ENCODE results near the gene MGAT1.
"Not testable (repeated sequence)": the region's sequence is repeated elsewhere in the genome, so short reads cannot be mapped to it uniquely, and the experiment has no call there.

MGAT1 gene

DNA sequence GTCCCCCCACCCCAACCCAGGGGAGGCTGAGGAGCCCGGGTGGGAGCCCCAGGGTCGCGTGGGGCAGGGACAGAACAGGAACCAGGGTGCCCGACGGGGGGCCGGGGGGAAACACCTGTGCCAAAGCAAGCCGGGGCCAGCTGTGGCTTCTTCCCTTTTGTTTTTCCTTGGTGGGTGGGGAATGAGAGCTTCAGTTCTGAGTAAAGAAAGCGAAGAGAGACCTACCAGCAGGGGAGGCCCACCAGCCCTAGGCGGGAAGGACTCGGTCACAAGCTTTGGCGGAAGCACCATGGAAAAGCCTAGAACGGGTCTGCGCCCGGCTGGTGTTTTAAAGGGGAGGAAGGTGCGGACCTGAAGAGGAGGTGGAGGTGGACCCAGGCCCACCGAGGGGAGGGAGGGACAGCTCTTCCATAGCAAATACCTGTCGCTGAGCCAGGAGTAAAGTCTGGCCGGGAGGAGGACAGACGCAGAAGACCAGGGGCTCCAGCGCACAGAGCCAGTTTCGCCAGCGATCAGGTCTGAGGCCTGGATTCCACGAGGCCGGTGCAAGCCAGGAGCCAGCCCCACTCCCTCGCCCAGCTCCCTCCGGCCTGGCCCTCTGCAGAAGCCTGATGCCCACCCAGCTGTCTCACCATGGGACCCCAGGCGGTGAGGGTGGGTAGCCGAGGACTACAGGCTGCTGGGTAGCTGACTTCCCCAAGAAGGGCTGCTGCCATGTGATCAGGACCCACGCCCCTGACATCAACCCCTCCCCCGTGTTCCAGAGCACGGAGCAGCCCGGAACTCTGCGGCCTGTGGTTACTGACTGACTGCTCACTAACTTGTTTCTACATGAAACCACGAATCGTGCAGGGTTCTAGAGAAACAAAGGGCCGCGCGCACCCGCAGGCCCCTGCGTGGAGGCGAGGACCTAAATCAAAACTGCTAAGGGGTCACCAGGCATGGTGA lies 849 bp upstream of the MGAT1 start:
- DNase-seq: peak; percentile 82

GRCh38 chr5:180801596-180802324 lies 846 bp downstream of the MGAT1 start:
- no peak for DNase-seq

DNA sequence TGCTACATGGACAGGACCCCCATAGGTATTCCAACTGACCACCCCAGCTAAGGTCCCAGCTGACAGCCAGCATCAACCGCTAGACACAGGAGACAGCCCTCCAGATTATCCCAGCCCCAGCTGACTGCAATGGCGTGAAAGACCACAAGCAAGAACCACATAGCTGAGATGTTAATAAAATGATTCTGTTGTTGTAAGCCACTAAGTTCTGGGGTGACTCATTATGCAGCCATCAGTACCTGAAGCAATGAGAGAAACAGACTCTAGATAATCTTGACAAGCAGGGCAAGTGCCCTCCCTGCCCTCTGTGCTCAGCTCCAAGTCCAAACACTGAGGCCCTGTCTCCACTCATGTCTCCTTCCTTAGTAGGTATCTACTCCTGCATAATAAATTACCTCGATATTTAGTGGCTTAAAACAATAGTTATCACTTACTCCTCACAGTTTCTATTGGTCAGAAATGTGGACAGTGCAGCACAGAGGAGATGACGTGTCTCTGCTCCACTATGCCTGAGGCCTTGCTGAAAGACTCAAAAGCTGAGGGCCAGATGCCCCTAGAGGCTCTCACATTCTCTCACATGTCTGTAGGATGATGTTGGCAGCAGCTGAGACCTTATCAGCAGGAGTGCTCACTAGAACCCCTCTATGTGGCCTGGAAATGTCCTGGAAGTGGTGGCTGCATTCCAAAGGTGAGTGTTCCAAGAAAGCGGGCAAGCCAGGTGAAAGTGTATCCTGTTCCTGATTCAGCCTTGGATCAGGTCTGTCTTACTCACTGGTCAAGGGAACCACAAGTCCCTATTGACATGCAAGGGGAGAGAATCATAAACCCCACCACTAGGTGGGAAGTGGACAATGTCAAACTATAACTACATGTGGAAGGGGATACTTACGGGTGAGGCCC lies 2.5 kb downstream of the MGAT1 start:
- no peak for DNase-seq

DNA sequence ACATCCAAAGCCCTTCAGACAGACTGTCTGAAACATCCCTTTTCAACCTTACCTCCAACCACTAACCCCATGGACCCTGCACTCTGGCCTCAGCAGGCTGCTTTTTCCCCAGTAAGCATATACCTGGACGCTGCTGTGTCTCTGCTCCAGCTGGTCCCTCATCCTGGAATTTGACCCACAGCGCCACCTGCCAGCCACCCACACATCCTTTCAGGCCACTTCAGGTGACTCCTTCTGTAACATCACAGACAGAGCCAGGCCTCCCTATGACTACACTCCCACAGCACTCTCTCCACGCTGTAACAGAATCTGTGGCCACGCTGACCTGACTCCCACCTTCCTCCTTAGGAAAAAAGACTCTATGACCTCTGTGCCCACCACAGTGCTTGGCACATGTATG lies 3.4 kb downstream of the MGAT1 start:
- DNase-seq: no peak

DNA sequence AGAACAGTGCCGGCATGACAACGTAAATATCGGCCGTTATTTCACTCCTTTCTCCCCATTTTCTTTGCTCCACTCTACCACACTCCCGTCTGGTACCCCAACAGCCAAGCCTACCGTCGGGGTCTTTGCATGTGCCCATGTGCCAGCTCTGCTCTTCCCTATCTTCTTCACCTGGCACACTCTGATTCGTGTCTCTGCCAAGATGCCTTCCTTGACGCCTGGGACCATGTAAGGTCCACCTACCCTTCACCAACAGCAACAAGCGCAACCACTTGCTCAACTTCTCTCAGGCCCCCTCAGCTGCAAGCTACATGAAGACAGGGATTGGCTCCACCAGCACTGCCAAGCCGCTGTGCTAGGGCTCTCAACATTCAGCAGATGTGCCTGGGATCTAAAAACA lies 4.4 kb downstream of the MGAT1 start:
- no peak for DNase-seq

GRCh38 chr5:180797256-180798192 lies 5.1 kb downstream of the MGAT1 start:
- DNase-seq: no peak

DNA sequence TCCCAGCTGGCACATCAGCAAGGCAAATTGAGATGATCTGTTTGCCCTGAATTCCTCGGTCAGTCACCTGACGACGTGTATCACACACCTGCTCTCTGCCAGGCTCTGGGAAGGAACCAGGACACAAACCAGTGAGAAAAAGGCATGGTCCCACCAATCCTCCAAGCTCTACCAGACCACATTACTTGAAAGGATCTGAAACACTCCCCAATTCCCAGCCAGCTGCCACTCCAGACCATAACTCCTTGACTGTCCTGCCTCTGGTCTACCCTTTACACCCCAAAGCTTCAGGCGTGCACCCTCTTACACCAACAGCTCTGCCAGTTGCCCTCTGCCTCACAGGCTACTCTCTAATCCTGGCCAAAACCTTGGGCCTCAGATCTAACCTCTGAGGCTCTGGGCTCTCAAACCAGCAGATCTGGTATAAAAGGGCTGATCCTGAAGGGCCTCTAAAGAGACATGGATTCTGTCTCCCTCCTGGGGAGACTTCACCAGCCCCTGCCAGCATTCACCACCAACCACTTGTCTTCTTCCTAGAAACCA lies 6.8 kb downstream of the MGAT1 start:
- DNase-seq: no peak

DNA sequence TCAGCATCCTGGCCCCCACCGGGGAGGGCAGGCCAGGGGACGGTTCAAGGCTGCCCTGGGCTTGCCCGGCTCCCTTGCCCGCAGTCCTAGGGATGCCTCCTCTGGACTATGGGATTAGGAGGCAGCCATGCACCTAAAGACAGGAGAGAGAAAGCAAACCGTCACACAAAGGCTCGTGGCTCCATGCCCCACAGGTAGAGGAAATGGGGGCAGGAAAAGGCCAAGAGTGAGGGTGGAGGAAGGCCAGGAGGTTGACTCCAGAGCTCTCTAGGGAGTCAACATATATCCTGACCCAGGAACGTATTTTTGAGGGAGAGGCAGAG lies 9.7 kb downstream of the MGAT1 start:
- no peak for DNase-seq

DNA sequence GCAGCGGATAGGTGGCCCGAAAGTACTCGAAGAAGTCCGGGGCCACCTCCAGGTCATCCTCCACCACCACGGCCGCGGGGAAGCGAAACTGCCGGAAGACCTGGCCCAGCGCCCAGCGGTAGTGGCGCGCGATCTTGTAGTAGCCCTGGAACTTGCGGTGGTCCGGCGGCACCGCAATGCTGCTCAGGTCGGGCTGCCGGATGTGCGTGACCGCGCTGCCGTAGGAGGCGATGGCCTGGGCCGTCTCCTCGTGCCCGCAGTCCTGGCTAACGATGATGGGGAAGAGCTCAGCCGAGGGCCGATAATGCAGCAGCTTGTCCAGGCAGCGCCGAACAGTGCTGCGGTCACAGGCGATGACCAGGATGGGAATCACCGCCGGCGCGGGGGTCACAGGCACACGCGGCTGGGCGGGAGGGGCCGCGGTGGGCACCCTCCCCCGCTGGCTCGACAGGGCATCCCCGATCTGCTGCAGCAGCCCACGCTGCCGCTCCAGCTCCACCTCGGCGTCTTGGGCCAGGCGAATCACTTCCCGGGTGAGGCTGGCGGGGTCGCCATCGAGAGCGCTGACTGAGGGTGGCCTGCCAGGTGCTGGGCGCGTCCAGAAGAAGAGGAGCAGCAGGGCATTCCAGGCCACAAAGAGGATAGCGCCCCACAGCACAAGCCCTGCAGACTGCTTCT lies 10.2 kb downstream of the MGAT1 start:
- DNase-seq: no peak

DNA sequence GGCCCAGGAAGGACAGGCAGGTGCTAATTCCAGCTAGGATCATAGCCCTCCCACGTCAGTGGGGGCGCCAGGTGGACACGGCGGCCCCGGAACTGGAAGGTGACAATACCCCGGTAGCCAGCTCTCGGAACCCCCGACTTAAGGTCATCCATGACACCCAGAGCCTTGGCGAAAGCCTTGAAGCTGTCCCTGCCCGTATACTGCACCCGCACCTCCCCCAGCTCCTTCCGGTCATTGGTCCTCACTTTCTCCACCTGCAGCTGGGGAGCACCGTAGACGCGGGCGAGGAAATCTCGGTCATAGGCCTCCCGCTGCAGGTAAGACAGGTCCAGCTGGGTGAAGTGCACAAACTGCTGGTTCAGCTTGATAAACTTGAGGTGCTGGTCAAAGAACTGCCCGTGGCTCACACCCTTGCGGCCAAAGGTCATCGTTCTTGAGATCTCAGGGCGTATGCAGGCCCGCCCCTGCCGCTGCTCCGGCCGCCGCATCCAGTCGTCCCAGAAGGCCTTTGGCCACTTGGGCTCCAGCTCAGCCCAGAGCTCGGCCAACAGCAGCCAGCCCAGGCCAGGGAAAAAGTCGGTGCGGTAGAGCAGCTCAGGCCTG lies 10.9 kb downstream of the MGAT1 start:
- no peak for DNase-seq

DNA sequence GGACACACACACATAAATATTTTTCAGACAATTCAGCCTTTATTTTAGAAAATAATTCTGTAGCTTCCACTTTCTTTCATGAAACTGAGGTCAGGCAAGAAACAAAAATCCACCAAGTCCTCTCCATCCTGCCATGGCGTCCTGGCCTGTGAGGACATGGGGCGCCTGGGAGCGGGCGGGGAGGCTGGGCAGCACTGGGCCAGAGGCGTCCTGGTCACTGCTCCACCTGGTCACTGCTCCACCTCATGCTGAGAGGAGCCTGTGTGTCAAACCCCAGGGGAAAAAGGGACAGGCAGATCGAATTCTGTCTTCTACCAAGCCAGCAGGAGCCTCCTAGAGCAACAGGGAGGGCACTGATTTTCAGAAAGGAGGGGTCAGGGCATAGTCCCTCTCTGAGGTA lies 12.1 kb downstream of the MGAT1 start:
- DNase-seq: no peak

GRCh38 chr5:180790020-180790419 lies 12.6 kb downstream of the MGAT1 start:
- DNase-seq: no peak

DNA sequence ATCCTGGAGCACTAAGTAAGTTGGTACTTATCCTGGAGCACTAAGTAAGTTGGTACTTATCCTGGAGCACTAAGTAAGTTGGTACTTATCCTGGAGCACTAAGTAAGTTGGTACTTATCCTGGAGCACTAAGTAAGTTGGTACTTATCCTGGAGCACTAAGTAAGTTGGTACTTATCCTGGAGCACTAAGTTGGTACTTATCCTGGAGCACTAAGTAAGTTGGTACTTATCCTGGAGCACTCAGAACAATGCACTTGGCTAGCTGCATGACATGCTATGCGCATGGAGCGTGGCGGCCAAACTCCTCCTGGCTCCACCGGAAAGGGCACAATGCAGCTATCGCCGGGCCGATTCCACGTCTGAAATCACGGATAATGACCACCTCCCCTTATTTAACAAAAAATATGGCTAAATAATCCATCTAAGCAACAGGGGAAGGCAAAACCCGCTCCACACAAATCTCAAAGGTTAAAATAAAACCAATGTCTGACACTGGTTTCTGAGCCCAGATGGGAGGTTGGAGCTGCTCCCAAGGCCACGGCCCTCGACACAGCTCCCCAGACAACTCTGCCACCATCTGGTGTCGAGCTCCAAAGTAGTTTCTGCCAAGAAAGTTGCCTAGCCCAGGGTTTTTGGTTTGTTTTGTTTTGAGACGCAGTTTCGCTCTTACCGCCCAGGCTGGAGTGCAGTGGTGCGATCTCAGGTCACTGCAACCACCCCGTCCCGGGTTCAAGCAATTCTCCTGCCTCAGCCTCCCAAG lies 13.8 kb downstream of the MGAT1 start:
- not testable (repeated sequence) for DNase-seq

GRCh38 chr5:180787711-180788431 lies 14.7 kb downstream of the MGAT1 start:
- no peak for DNase-seq

GRCh38 chr5:180786531-180787398 lies 15.8 kb downstream of the MGAT1 start:
- no peak for DNase-seq

DNA sequence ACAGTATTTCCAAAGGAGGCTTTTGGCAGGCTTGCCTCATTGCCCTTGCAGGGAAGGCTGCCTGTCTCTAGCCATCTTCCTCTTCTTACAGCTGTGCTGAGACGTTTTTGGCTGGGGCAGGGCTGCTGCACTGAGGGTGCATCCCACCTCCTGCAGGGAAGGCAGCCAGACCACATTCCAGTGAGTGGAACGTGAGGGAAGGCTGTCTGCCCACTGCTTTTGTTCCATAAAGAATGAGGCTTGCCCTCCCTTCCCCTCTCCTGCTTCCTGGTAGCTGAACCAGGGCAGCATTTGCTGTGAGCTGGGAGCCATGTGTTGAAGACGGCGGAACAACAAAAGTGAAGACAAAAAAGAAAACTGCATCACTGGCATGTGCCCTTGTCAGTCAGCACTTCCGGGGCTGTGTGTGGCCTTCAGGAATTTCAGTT lies 16.8 kb downstream of the MGAT1 start:
- no peak for DNase-seq

DNA sequence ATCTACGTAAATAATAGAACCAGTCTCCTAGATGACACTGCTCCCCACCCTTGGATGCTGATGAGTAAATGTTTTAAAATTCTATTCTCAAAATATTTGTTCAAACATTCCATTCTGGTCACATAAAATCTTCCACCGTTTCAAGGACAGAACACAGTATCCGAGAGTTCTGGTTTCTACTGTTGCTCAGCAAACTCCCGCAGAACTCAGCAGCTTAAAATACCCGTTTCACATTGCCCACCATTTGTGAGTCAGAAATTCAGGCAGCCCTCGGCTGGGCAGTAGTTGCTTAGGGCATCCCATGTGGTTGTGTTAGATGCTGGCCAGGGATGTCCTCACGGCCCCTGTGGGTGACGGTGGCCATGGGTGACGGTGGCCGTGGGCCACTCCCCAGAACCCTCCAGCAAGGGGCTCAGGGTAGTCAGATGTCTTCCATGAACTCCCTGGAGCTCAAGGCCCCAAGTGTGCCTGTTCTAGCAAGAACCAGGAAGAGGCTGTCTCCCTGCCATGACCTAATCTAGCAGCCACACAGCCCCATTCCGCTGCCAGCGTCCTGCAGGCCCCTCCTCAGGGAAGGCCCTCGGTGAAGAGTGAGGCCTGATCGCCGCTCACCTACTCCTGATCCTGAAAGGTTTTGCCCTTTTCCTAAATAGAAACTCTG lies 17.4 kb downstream of the MGAT1 start:
- no peak for DNase-seq
